Gastroesophageal sphincter (tissue), 3 donors: ENCODE results near the gene MYO6.

ENCODE experiments used
- POLR2A ChIP-seq, 2 donors: fragments of 450-650 bp; IDR thresholded peaks; one replicate each; pipeline ENCODE4 v1.6.1; 2017; ENCODE audit warnings: antibody characterized with exemption in 2 of 2, mild to moderate bottlenecking in 2 of 2, moderate library complexity in 1 of 2
- TF ChIP-seq, protein P1 (sequence below), 4 experiments: fragments of 200-600 bp in 2 of 4; fragments of 450-650 bp in 2 of 4; sonication (generic) in 1 of 4; IDR thresholded peaks; one replicate each; pipeline ENCODE4 v1.5.1; 2017 to 2019; ENCODE audit warnings: antibody characterized with exemption in 4 of 4, mild to moderate bottlenecking in 2 of 4, moderate library complexity in 2 of 4

DNA sequence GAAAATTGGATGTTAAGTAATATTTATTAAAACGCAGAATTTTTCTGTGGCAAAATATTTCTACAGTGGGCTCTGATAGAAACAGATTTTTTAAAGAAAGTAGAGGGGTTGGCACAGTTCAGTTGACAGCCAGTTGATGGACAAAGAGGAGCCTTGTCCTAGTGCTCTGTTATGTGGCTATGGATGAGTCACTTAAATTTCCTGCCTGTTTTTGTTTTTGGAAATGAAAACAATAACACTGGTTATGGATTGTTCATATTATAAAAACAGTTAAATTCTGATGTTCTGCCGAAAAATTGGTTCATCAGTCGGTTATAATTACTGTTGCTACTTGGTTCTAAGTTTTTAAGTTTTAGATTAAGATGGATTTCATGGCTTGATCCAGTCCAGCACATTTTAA, 42.8 kb downstream of the MYO6 start:
- TF ChIP-seq, protein P1, sequence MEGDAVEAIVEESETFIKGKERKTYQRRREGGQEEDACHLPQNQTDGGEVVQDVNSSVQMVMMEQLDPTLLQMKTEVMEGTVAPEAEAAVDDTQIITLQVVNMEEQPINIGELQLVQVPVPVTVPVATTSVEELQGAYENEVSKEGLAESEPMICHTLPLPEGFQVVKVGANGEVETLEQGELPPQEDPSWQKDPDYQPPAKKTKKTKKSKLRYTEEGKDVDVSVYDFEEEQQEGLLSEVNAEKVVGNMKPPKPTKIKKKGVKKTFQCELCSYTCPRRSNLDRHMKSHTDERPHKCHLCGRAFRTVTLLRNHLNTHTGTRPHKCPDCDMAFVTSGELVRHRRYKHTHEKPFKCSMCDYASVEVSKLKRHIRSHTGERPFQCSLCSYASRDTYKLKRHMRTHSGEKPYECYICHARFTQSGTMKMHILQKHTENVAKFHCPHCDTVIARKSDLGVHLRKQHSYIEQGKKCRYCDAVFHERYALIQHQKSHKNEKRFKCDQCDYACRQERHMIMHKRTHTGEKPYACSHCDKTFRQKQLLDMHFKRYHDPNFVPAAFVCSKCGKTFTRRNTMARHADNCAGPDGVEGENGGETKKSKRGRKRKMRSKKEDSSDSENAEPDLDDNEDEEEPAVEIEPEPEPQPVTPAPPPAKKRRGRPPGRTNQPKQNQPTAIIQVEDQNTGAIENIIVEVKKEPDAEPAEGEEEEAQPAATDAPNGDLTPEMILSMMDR (IDR thresholded peaks at IDR 0.05), result no peak
- TF ChIP-seq POLR2A (IDR thresholded peaks at IDR 0.05), result no peak
